HG02571 (cell line): ENCODE measurements around the gene ATP1A1.

Experiments used
- ATAC-seq: cut with Tn5 transposase; IDR thresholded peaks from one replicate; pipeline ENCODE4 v1.9.1; 2021; ENCODE audit warnings: mild to moderate bottlenecking, moderate library complexity; ENCODE audit not compliant: unreplicated experiment

Gene ATP1A1

GRCh38 chr1:116434849-116435248 is 61.8 kb downstream of the ATP1A1 start:
- no peak for ATAC-seq

GRCh38 chr1:116435806-116436610 is 63.0 kb downstream of the ATP1A1 start:
- no peak for ATAC-seq

DNA sequence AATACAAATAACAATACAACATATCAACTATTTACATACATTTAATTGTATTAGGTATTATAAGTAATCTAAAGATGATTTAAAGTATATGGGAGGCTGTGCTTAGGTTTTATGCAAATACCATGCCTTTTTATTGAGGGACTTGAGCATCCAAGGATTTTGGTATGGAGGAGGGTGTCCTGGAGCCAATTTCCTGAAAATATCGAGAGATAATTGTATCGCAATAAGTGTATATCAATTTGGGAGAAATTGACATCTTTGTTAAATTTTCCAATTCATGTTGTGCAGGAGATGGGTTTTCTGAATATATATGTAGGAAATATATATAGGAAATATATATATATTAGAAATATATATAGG is 63.5 kb downstream of the ATP1A1 start:
- no peak for ATAC-seq

DNA sequence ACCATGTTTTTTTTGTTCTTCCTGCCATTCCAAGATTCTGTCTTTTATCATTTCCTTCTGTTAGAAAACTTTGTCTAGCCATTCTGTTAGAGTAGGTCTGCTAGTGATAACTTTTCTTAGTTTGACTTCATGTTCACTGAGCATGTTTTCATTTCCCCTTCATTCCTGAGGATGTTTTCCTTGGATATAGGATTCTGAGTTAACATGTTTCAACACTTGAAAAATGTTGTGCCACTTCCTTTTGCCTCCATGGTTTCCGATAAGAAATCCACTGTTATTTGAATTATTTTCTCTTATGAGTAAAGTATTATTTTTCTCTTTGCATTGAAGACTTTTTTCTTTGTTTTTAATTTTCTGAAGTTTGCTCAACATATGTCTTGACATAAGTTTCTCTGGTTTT is 66.7 kb downstream of the ATP1A1 start:
- ATAC-seq = no peak

- ATAC-seq = no peak
Measured at GRCh38 chr1:116440731-116441130, 67.7 kb downstream of the ATP1A1 start.

DNA sequence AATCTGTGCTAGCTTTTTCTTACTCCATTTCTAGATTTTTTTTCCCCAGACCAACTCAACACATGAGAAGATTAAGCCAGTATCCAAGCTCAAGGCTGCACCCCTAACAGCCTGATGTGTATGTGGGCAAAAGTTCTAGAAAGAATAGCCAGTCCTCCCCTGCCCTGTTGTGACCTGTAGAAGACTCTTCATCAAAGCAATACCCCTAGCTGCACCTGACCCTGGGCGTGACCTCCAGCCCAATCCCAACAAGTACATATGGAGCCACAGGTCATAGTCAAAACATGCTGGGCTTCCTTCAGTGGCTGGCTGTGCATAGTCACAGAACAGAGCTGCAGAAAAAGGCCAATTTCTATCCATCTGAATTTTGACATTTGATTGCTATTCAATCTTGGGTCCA is 72.5 kb downstream of the ATP1A1 start:
- ATAC-seq = no peak

DNA sequence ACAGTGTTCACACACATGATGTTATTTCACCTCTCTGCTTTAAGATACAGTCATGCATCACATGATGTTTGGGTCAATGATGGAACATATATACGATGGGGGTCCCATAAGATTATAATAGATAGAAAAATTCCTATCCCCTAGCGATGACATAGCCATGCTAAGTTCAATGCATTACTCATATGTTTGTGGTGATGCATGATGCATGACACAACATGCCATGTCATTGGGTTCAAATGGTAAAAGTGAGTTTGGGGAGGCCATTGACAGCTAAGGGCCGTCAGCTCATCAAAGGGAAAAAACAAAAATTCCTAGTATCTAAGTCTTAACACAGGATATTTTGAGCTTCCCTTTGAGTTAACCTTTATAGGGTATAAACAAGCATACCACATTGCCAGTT is 73.6 kb downstream of the ATP1A1 start:
- no peak for ATAC-seq

DNA sequence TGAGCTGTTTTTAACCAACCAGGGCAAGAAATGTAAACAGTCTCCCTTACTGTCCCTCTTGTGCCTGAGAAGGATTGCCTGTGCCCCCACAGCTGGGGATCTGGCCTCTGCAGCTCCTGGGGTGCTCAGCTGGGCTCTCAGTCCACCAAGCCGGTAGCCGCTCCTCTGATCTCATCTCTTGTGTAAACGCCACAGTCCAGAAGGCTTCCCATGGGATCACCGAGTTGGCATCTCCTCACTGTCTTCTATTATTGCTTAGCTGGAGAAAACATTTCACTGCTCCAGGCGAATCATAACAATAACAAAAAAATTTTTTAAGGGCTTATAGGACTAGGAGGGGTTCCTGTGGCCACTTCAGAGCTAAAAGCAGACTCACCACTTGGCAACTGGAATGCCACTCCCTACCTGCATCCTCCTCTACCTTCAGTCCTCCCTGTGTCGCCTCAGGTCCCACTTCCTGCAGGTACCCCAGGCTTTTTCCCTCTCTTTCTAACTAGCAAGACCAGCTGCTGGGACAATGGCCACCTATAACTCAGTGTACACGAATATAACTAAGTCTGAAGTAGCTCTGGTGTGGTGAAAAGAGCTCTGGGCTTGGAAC is 75.8 kb downstream of the ATP1A1 start:
- no peak for ATAC-seq

DNA sequence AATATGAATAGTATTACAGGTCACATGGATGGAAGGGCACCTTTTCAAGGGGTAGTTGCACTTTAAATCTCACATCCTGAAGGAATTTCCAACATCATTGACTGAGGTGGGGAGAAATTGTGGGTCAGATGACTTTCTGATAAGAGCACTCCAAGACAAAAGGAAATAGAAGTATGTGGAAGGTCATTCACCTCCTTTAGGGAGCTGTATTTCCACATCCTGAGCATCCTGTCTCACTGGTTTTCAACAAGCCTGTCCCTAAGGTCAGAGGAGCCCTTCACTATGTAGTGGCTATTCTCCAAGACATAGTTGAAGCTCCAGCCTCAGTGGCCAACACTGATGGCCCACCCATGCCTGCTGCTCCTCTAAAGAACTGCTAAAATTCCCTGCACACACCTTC is 76.5 kb downstream of the ATP1A1 start:
- no peak for ATAC-seq

DNA sequence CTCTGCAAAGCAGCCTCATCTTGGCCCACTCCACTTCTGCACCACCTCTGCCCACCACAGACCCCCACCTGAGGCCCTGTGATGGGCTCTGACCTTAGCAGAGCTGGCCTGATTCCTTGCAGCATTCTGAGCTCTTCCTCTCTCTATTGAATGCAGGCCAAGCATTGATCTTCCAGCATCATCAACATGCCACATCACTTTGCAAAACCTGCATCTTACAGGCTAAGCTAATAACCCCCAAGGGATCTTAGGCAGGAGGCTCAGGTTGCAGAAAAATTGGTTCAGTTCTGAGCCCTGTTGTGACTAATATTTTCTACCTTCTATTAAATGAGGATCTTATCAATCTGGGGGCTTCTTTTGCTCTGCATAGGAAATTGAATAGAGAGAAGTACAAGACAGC is 78.7 kb downstream of the ATP1A1 start:
- no peak for ATAC-seq

- no peak for ATAC-seq
Measured at GRCh38 chr1:116453481-116453880, 80.4 kb downstream of the ATP1A1 start.

GRCh38 chr1:116453906-116454305 is 80.9 kb downstream of the ATP1A1 start:
- no peak for ATAC-seq
